CD8-positive, alpha-beta memory T cell (primary cell): ENCODE results near the gene AIF1L. TPM values are rescaled to one million over a fixed set of nuclear protein-coding genes. Genes with fewer than 3 reads are reported as not detected.
"Not testable (repeated sequence)": the region's sequence is repeated elsewhere in the genome, so short reads cannot be mapped to it uniquely, and the experiment has no call there.

Experiments used
- CTCF ChIA-PET: fragments of 350-600 bp; sonication (Branson Sonifier 250); formaldehyde crosslinking; loops from one replicate; lab custom pipeline; 2021; ENCODE audit warnings: antibody characterized with exemption; lab: Charles Lee
- POLR2A ChIA-PET: fragments of 350-600 bp; sonication (Branson Sonifier 250); formaldehyde crosslinking; loops from one replicate; lab custom pipeline; 2021; ENCODE audit warnings: antibody characterized with exemption; lab: Charles Lee
- DNase-seq, 5 donors: peaks; one replicate each; pipeline versions ENCODE4 v3.0.0 to v3.0.0-alpha.2; 2020 to 2022; ENCODE audit warnings: mixed read lengths in 1 of 5
- H3K27ac ChIP-seq: one replicate; pipeline ENCODE4 v1.7.0; 2013; ENCODE audit warnings: low read depth, mild to moderate bottlenecking, low read length, moderate library complexity
- H3K27me3 ChIP-seq: 2 replicates; pipeline ENCODE4 v1.7.0; 2013; ENCODE audit warnings: low read length, mild to moderate bottlenecking; ENCODE audit not compliant: insufficient read depth, poor library complexity, severe bottlenecking
- H3K36me3 ChIP-seq: 2 replicates; pipeline ENCODE4 v1.7.0; 2013; ENCODE audit warnings: mild to moderate bottlenecking, low read length, moderate library complexity; ENCODE audit not compliant: insufficient read depth
- H3K4me1 ChIP-seq: 2 replicates; pipeline ENCODE4 v1.7.0; 2013; ENCODE audit warnings: mild to moderate bottlenecking, low read length, moderate library complexity; ENCODE audit not compliant: insufficient read depth
- H3K4me3 ChIP-seq: 2 replicates; pipeline ENCODE4 v1.7.0; 2013; ENCODE audit warnings: mild to moderate bottlenecking, low read length
- H3K9me3 ChIP-seq: 2 replicates; pipeline ENCODE4 v1.7.0; 2013; ENCODE audit warnings: mild to moderate bottlenecking, low read length
- H3K27ac Mint-ChIP-seq, 8 donors: one replicate each; pipeline ENCODE4 v1.8.0; 2020 to 2021; ENCODE audit warnings: mixed read lengths in 8 of 8, mild to moderate bottlenecking in 6 of 8, inconsistent platforms in 3 of 8, moderate library complexity in 3 of 8
- H3K27me3 Mint-ChIP-seq, 2 donors: one replicate each; pipeline ENCODE4 v1.8.0; 2020 to 2021; ENCODE audit warnings: mixed read lengths in 2 of 2, mild to moderate bottlenecking in 1 of 2, moderate library complexity in 1 of 2
- H3K36me3 Mint-ChIP-seq, 3 donors: one replicate each; pipeline ENCODE4 v1.8.0; 2020 to 2021; ENCODE audit warnings: mixed read lengths in 3 of 3, inconsistent platforms in 1 of 3, mild to moderate bottlenecking in 1 of 3
- H3K4me1 Mint-ChIP-seq, 3 donors: one replicate each; pipeline ENCODE4 v1.8.0; 2020 to 2021; ENCODE audit warnings: mixed read lengths in 3 of 3, inconsistent platforms in 1 of 3, mild to moderate bottlenecking in 1 of 3
- H3K4me3 Mint-ChIP-seq, 7 donors: one replicate each; pipeline ENCODE4 v1.8.0; 2020 to 2021; ENCODE audit warnings: mixed read lengths in 7 of 7, mild to moderate bottlenecking in 6 of 7, moderate library complexity in 4 of 7, inconsistent platforms in 2 of 7
- H3K9me3 Mint-ChIP-seq, 5 donors: one replicate each; pipeline ENCODE4 v1.8.0; 2020 to 2022; ENCODE audit warnings: mixed read lengths in 5 of 5, mild to moderate bottlenecking in 3 of 5, moderate library complexity in 2 of 5, inconsistent platforms in 1 of 5
- polyA plus RNA-seq: library from polyadenylated mRNA; unstranded; fragments of 300-500 nt; fragmentation: Illumina TruSeq; gene quantifications from one replicate; pipeline ENCODE4 v1.2.3, GENCODE V29; 2021
- total RNA-seq, 2 experiments: library from RNA; stranded (reverse); gene quantifications; one replicate each; pipeline ENCODE4 v1.2.3, GENCODE V29; 2021

The AIF1L gene
- total and polyA plus RNA-seq, 3 experiments from 2014 or later: 0.27 to 0.48 TPM; not detected in 1

DNA sequence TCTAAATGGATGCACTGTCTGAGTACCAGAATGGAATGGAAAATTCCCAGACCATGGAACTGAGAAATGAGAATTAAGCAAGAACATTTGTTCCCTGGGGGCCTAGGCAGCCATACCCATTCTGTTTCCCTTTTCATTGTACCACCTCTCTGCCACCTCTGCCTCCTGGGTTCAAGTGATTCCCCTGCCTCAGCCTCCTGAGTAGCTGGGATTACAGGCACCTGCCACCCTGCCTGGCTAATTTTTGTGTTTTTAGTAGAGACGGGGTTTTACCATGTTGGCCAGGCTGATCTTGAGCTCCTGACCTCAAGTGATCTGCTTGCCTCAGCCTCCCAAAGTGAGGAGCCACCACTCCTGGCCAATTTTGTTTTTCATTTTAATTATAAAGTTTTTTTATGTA is 62.3 kb downstream of the AIF1L start:
- POLR2A ChIA-PET: interaction anchor here (0.6 kb wide), 1 partner anchor 392 kb away, joined by 8 read pairs; no protein-coding TSS in a partner anchor
- not testable (repeated sequence) for H3K27ac ChIP-seq
- peaks cover 10 to 13% (median 12%) of the 10 kb centered on the region in 3 donors for H3K4me1 Mint-ChIP-seq

DNA sequence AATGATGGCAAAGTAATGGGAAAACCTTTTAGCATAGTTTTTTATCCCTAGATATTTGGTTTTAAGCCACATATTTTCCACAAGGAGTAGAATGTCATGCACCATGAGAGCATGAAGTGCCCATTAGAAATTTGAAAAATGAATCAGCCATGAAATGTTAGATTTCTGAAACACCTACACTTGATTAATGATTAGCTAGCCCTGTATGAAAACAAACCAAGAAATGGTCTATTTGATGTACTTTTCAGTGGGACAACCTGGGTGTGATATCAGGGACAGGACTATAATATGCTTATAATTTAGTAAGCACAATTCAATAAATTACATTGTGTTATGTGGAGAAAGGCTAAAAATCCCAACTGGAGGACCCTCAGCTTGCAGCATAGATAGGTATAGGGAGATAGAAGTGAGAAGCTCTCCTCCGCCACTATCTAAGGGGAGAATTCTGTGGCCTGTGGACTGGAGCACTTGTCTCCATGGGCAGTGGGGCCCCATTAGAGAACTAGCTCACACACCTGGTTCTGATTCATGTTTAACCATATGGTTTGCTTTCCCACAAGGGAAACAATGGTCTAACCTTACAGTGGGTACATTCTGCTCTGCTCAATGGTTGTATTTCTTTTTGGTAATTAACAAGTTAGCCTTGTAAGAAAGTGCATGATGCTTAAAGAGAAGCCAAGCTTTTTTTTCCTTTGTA is 64.2 kb downstream of the AIF1L start:
- no peak overlapping the region for H3K27ac ChIP-seq
- H3K4me1 ChIP-seq: no peaks in the 10 kb centered on the region
- CTCF ChIA-PET: interaction anchor here (0.9 kb wide), 1 partner anchor 8 kb away, joined by 4 read pairs; no protein-coding TSS in a partner anchor
- peaks cover 41% of the 10 kb centered on the region for H3K36me3 ChIP-seq
- Mint-ChIP-seq H3K4me3 (no peak overlapping the region), H3K36me3 (peaks cover 10 to 77% (median 16%) of the 10 kb centered on the region in 3 donors), H3K9me3 (no peaks in the 10 kb centered on the region), H3K27me3 (no peaks in the 10 kb centered on the region), H3K4me1 (peaks cover 1 to 4% (median 3%) of the 10 kb centered on the region in 3 donors), H3K27ac (no peak overlapping the region)
- H3K4me3 ChIP-seq: no peak overlapping the region
- no peaks in the 10 kb centered on the region for H3K9me3 ChIP-seq
- POLR2A ChIA-PET: no interaction called here
- no peaks in the 10 kb centered on the region for H3K27me3 ChIP-seq
- no peak for DNase-seq

More for the DNA sequence above, 62.3 kb downstream of the AIF1L start:
- H3K9me3 Mint-ChIP-seq, CTCF ChIA-PET, H3K4me1 ChIP-seq, H3K27me3 ChIP-seq, H3K4me3 Mint-ChIP-seq, H3K27me3 Mint-ChIP-seq, H3K9me3 ChIP-seq, H3K27ac Mint-ChIP-seq, H3K4me3 ChIP-seq, DNase-seq: not testable (repeated sequence)
- H3K36me3 ChIP-seq: peaks cover 34% of the 10 kb centered on the region
- peaks cover 2 to 81% (median 17%) of the 10 kb centered on the region in 3 donors for H3K36me3 Mint-ChIP-seq

DNA sequence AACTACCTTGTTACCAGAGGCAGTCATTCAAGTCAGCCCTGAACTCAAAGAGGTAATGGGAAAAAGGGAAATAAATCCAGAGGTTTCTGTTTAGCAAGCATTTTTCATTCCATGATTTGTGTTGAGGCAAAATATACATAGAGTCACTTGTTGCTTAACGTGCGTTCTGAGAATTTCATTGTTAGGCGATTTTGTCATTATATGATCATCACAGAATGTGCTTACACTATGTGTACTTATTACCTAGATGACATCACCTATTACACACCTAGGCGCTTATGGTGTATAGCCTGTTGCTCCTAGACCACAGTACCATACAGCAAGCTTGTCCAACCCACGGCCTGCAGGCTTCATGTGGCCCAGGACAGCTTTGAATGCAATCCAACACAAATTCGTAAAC is 65.3 kb downstream of the AIF1L start:
- no peak overlapping the region for H3K27ac Mint-ChIP-seq
- no peaks in the 10 kb centered on the region for H3K4me1 Mint-ChIP-seq
- Histone ChIP-seq H3K27ac (no peak overlapping the region), H3K4me3 (no peak overlapping the region), H3K9me3 (no peaks in the 10 kb centered on the region), H3K36me3 (peaks cover 43% of the 10 kb centered on the region), H3K4me1 (no peaks in the 10 kb centered on the region), H3K27me3 (no peaks in the 10 kb centered on the region)
- POLR2A ChIA-PET: no interaction called here
- CTCF ChIA-PET: interaction anchor here (0.9 to 1.3 kb wide), 2 partner anchors 9 to 16 kb away, joined by 4 read pairs; no protein-coding TSS in a partner anchor
- H3K9me3 Mint-ChIP-seq: no peaks in the 10 kb centered on the region
- peaks cover 14 to 79% (median 16%) of the 10 kb centered on the region in 3 donors for H3K36me3 Mint-ChIP-seq
- DNase-seq: no peak
- no peaks in the 10 kb centered on the region for H3K27me3 Mint-ChIP-seq
- no peak overlapping the region for H3K4me3 Mint-ChIP-seq

DNA sequence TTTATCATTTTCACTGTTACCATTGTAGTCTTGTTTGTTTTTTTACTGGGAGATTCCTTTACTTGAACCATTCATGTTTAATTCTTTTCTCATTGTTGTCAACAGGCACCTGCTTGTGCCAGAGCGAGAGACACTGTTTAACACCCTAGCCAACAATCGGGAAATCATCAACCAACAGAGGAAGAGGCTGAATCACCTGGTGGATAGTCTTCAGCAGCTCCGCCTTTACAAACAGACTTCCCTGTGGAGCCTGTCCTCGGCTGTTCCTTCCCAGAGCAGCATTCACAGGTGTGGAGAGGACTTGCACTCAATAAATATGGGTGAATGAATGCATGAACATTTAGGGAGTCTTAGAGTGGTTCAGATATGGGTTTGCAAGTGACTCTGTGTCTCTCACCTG is 66.6 kb downstream of the AIF1L start:
- Histone ChIP-seq H3K27me3 (no peaks in the 10 kb centered on the region), H3K4me1 (no peaks in the 10 kb centered on the region), H3K4me3 (no peak overlapping the region), H3K9me3 (no peaks in the 10 kb centered on the region), H3K27ac (no peak overlapping the region), H3K36me3 (peaks cover 43% of the 10 kb centered on the region)
- Mint-ChIP-seq H3K27ac (peak overlapping the region in 2 of 8 donors; percentile 41 to 73), H3K9me3 (no peaks in the 10 kb centered on the region), H3K4me3 (no peak overlapping the region), H3K4me1 (peaks cover 4 to 7% (median 7%) of the 10 kb centered on the region in 3 donors), H3K27me3 (no peaks in the 10 kb centered on the region), H3K36me3 (peaks cover 14 to 80% (median 24%) of the 10 kb centered on the region in 3 donors)
- no peak for DNase-seq
- POLR2A ChIA-PET: no interaction called here
- CTCF ChIA-PET: no interaction called here

DNA sequence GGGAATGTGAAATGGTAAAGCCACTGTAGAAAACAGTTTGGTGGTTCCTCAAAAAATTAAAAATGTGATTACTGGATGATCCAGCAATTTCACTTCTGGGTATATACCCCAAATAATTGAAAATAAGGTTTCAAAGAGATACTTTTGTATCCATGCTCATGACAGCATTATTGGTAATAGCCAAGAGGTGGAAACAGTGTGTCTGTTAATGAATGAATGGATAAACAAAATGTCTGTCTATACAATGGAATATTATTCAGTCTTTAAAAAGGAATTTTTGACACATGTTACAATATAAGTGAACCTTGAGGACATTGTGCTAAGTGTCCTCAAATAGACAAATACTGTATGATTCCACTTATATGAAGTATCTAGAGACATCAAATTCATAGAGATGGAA is 69.2 kb downstream of the AIF1L start:
- POLR2A ChIA-PET: no interaction called here
- H3K4me3 Mint-ChIP-seq: no peak overlapping the region
- no peak overlapping the region for H3K4me3 ChIP-seq

DNA sequence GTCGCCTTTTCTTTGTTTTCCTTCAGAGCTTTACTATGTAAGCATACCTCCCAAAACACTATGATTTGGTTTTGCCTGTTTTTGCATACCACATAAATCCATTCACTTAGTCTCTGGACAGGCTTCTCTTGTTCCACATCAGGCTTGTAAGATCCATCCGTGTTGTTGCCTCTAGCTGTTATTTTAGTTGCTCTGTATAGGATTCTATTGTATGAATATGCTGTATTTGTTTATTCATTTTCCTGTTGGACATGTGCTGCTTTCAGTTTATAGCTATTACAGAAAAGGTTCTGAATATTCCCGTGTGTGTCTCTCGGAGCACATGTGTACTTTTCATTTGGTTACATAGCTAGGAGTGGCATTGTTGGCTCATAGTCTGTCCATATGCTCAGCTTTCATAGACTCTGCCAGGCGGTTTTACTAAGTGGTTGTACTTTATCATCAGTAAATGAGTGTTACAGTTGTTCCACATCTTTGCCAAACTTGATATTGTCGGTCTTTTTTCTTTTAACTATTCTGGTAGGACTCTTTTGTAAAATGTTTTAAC is 70.9 kb downstream of the AIF1L start:
- POLR2A ChIA-PET: no interaction called here
- H3K36me3 ChIP-seq: peaks cover 30% of the 10 kb centered on the region
- H3K27ac ChIP-seq: no peak overlapping the region
- no peaks in the 10 kb centered on the region for H3K4me1 ChIP-seq
- no peaks in the 10 kb centered on the region for H3K9me3 Mint-ChIP-seq
- peak overlapping the region in 2 of 8 donors; percentile 7 to 20 for H3K27ac Mint-ChIP-seq
- H3K9me3 ChIP-seq: no peaks in the 10 kb centered on the region
- peaks cover 23 to 79% (median 27%) of the 10 kb centered on the region in 3 donors for H3K36me3 Mint-ChIP-seq
- no peaks in the 10 kb centered on the region for H3K27me3 ChIP-seq
- H3K4me3 ChIP-seq: no peak overlapping the region
- CTCF ChIA-PET: interaction anchor here (1.2 to 1.6 kb wide), 2 partner anchors 11 to 12 kb away, joined by 3 to 4 read pairs; no protein-coding TSS in a partner anchor
- no peak for DNase-seq
- H3K27me3 Mint-ChIP-seq: no peaks in the 10 kb centered on the region
- peaks cover 6 to 12% (median 9%) of the 10 kb centered on the region in 3 donors for H3K4me1 Mint-ChIP-seq
- H3K4me3 Mint-ChIP-seq: no peak overlapping the region

More for the DNA sequence above, 69.2 kb downstream of the AIF1L start:
- H3K27ac ChIP-seq: no peak overlapping the region
- no peaks in the 10 kb centered on the region for H3K27me3 Mint-ChIP-seq
- no peaks in the 10 kb centered on the region for H3K9me3 ChIP-seq
- H3K27ac Mint-ChIP-seq: peak overlapping the region in 3 of 8 donors; percentile 14 to 46 (median 17)
- no peaks in the 10 kb centered on the region for H3K4me1 ChIP-seq
- peaks cover 6 to 11% (median 9%) of the 10 kb centered on the region in 3 donors for H3K4me1 Mint-ChIP-seq
- no peaks in the 10 kb centered on the region for H3K9me3 Mint-ChIP-seq
- CTCF ChIA-PET: interaction anchor here (2.3 kb wide), 1 partner anchor 13 kb away, joined by 8 read pairs; no protein-coding TSS in a partner anchor
- H3K36me3 Mint-ChIP-seq: peaks cover 14 to 83% (median 21%) of the 10 kb centered on the region in 3 donors
- H3K27me3 ChIP-seq: no peaks in the 10 kb centered on the region
- DNase-seq: no peak
- peaks cover 40% of the 10 kb centered on the region for H3K36me3 ChIP-seq

DNA sequence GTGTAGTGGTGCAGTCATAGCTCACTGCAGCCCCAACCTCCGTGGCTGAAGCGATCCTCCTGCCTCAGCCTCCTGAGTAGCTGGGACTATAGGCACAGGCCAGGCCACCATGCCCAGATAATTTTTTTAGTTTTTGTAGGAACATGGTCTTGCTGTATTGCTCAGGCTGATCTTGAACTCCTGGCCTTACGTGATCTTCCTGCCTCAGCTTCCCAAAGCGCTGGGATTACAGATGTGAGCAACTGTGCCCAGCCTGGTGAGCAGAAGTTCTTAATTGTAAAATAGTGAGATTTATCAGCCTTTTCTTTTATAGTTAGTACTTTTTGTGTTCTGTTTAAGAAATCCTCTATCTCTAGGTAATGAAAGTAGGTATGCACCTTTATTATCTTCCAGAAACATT is 71.6 kb downstream of the AIF1L start:
- DNase-seq: no peak
- Mint-ChIP-seq H3K27ac (peak overlapping the region in 3 of 8 donors; percentile 39 to 75 (median 40)), H3K27me3 (no peaks in the 10 kb centered on the region), H3K36me3 (peaks cover 23 to 80% (median 26%) of the 10 kb centered on the region in 3 donors), H3K9me3 (no peaks in the 10 kb centered on the region), H3K4me3 (no peak overlapping the region), H3K4me1 (peaks cover 8 to 18% (median 9%) of the 10 kb centered on the region in 3 donors)
- H3K4me1 ChIP-seq: no peaks in the 10 kb centered on the region
- H3K4me3 ChIP-seq: no peak overlapping the region
- CTCF ChIA-PET: interaction anchor here (1.2 to 1.6 kb wide), 2 partner anchors 10 to 11 kb away, joined by 3 to 4 read pairs; no protein-coding TSS in a partner anchor
- POLR2A ChIA-PET: no interaction called here
- H3K9me3 ChIP-seq: no peaks in the 10 kb centered on the region
- peaks cover 22% of the 10 kb centered on the region for H3K36me3 ChIP-seq
- H3K27ac ChIP-seq: no peak overlapping the region
- no peaks in the 10 kb centered on the region for H3K27me3 ChIP-seq
